Lower lobe of right lung (tissue), 2 donors: Measurements from ENCODE around the gene TMEM255A. TPM values are rescaled to one million over a fixed set of nuclear protein-coding genes. Genes with fewer than 3 reads are reported as not detected.

Experiments used
- ATAC-seq, 2 donors: fragments of 200-7000 bp; cut with Tn5 transposase; one replicate each; pipeline ENCODE4 v1.9.1; 2020 to 2022; ENCODE audit warnings: mild to moderate bottlenecking in 2 of 2, moderate library complexity in 2 of 2
- DNase-seq: peaks from one replicate; pipeline ENCODE4 v3.0.0-alpha.2; 2020
- H3K27ac ChIP-seq: fragments of 200-600 bp; one replicate; pipeline ENCODE4 v1.8.0; 2022
- H3K27me3 ChIP-seq: fragments of 200-600 bp; one replicate; pipeline ENCODE4 v1.8.0; 2022; ENCODE audit warnings: low read depth
- H3K36me3 ChIP-seq: fragments of 200-600 bp; one replicate; pipeline ENCODE4 v1.8.0; 2022; ENCODE audit warnings: mild to moderate bottlenecking
- H3K4me1 ChIP-seq: fragments of 200-600 bp; one replicate; pipeline ENCODE4 v1.8.0; 2022
- H3K4me3 ChIP-seq: fragments of 200-600 bp; one replicate; pipeline ENCODE4 v1.8.0; 2022; ENCODE audit warnings: mild to moderate bottlenecking
- H3K9me3 ChIP-seq: fragments of 200-600 bp; one replicate; pipeline ENCODE4 v1.8.0; 2022
- CTCF ChIP-seq: fragments of 200-600 bp; IDR thresholded peaks from one replicate; pipeline ENCODE4 v1.8.0; 2022; ENCODE audit warnings: antibody characterized with exemption, mild to moderate bottlenecking
- intact Hi-C: fragments of 100-400 bp; cut with DNase I; formaldehyde crosslinking; loops from one replicate; pipeline ENCODE4 v1.11.0; 2022
- total RNA-seq: library from RNA; stranded (reverse); fragmentation: NEBNext Ultra II Directional; extraction: Animal tissue kit (Norgen Biotek cat#: 25700); gene quantifications from one replicate; pipeline ENCODE4 v1.2.1, GENCODE V29; 2021
- donor health status: DM: no; HTN: yes; CAD: no; lungs with severe emphysema.

Gene TMEM255A
- total RNA-seq, 1 donor from 2014 or later: 2.7 TPM

GRCh38 chrX:120286733-120287512, 24.3 kb downstream of the TMEM255A start:
- Histone ChIP-seq H3K9me3 (no peaks in the 10 kb centered on the region), H3K27me3 (no peaks in the 10 kb centered on the region), H3K4me1 (no peaks in the 10 kb centered on the region), H3K4me3 (no peak overlapping the region), H3K36me3 (no peaks in the 10 kb centered on the region), H3K27ac (no peak overlapping the region)
- no peak for ATAC-seq
- TF ChIP-seq CTCF: no peak
- no peak for DNase-seq
- intact Hi-C loops: no loop called here

- peak; percentile 55 to 56 for ATAC-seq
- H3K36me3 ChIP-seq: no peaks in the 10 kb centered on the region
- no peaks in the 10 kb centered on the region for H3K27me3 ChIP-seq
- H3K27ac ChIP-seq: no peak overlapping the region
- no peaks in the 10 kb centered on the region for H3K9me3 ChIP-seq
- no peak for TF ChIP-seq CTCF
- H3K4me3 ChIP-seq: no peak overlapping the region
- H3K4me1 ChIP-seq: no peaks in the 10 kb centered on the region
- intact Hi-C loops: no loop called here
- peak; percentile 28 for DNase-seq
Observed at GRCh38 chrX:120282697-120283096, 28.6 kb downstream of the TMEM255A start.

- no peak for DNase-seq
- intact Hi-C loops: no loop called here
- ATAC-seq: no peak
- TF ChIP-seq CTCF: no peak
- Histone ChIP-seq H3K36me3 (no peaks in the 10 kb centered on the region), H3K27ac (no peak overlapping the region), H3K9me3 (no peaks in the 10 kb centered on the region), H3K4me1 (no peaks in the 10 kb centered on the region), H3K4me3 (no peak overlapping the region), H3K27me3 (no peaks in the 10 kb centered on the region)
Observed at GRCh38 chrX:120281761-120282160, 29.5 kb downstream of the TMEM255A start.

GRCh38 chrX:120281021-120281624, 30.1 kb downstream of the TMEM255A start:
- intact Hi-C loops: no loop called here
- H3K9me3 ChIP-seq: no peaks in the 10 kb centered on the region
- DNase-seq (no peak), ATAC-seq (no peak)
- no peaks in the 10 kb centered on the region for H3K36me3 ChIP-seq
- no peaks in the 10 kb centered on the region for H3K4me1 ChIP-seq
- no peak overlapping the region for H3K27ac ChIP-seq
- no peak overlapping the region for H3K4me3 ChIP-seq
- H3K27me3 ChIP-seq: no peaks in the 10 kb centered on the region
- no peak for TF ChIP-seq CTCF

- Histone ChIP-seq H3K4me1 (no peaks in the 10 kb centered on the region), H3K27ac (no peak overlapping the region), H3K36me3 (no peaks in the 10 kb centered on the region), H3K9me3 (no peaks in the 10 kb centered on the region), H3K27me3 (no peaks in the 10 kb centered on the region), H3K4me3 (no peak overlapping the region)
- no peak for TF ChIP-seq CTCF
- intact Hi-C loops: no loop called here
- ATAC-seq (no peak), DNase-seq (no peak)
Observed at GRCh38 chrX:120274958-120275357, 36.3 kb downstream of the TMEM255A start.
